HepG2 (cell line): ENCODE results near the gene GRAMD1A. TPM values are rescaled to one million over a fixed set of nuclear protein-coding genes. Genes with fewer than 3 reads are reported as not detected.
A peak's percentile ranks its signal among the peaks of the same experiment; 100 is the strongest.

Source experiments
- AKNA ChIP-seq: sonication (generic); formaldehyde crosslinking; IDR thresholded peaks from 2 replicates; pipeline ENCODE4 v1.4.0; 2020; ENCODE audit warnings: missing genetic modification reagents, borderline replicate concordance
- IKZF5 ChIP-seq: IDR thresholded peaks from 2 replicates; pipeline ENCODE4 v1.6.1; 2018; ENCODE audit warnings: missing genetic modification reagents, mild to moderate bottlenecking, missing compliant biosample characterization
- JDP2 ChIP-seq: sonication (generic); formaldehyde crosslinking; IDR thresholded peaks from 2 replicates; pipeline ENCODE4 v1.8.1; 2022; ENCODE audit warnings: missing genetic modification reagents, borderline replicate concordance
- MBNL3 ChIP-seq: fragments of 250-450 bp; sonication (Bioruptor Pico); conservative IDR thresholded peaks from 2 replicates; pipeline ENCODE4 v1.8.0; 2022; ENCODE audit warnings: mild to moderate bottlenecking, inconsistent platforms
- NKX3-1 ChIP-seq: sonication (generic); formaldehyde crosslinking; IDR thresholded peaks from 2 replicates; pipeline ENCODE4 v1.5.0; 2020; ENCODE audit warnings: missing genetic modification reagents
- PCBP2 ChIP-seq: fragments of 200-400 bp; formaldehyde crosslinking; optimal IDR thresholded peaks from 2 replicates; pipeline ENCODE3; 2018; ENCODE audit warnings: low read length, low read depth; ENCODE audit not compliant: poor library complexity, severe bottlenecking
- RARA ChIP-seq: IDR thresholded peaks from 2 replicates; pipeline ENCODE4 v1.6.1; 2016; ENCODE audit warnings: missing genetic modification reagents, missing compliant biosample characterization
- SMAD1 ChIP-seq: sonication (generic); formaldehyde crosslinking; IDR thresholded peaks from 2 replicates; pipeline ENCODE4 v1.4.0; 2020; ENCODE audit warnings: missing genetic modification reagents, low read depth, mild to moderate bottlenecking, borderline replicate concordance
- ZBTB44 ChIP-seq: sonication (generic); formaldehyde crosslinking; IDR thresholded peaks from 2 replicates; pipeline ENCODE4 v1.4.0; 2020; ENCODE audit warnings: missing genetic modification reagents
- ZMAT5 ChIP-seq: sonication (generic); formaldehyde crosslinking; IDR thresholded peaks from 2 replicates; pipeline ENCODE4 v1.5.0; 2020; ENCODE audit warnings: mild to moderate bottlenecking, low read depth, missing genetic modification reagents, borderline replicate concordance
- ZNF12 ChIP-seq: sonication (generic); formaldehyde crosslinking; IDR thresholded peaks from 2 replicates; pipeline ENCODE4 v1.5.0; 2020; ENCODE audit warnings: missing genetic modification reagents
- ZNF253 ChIP-seq: sonication (generic); formaldehyde crosslinking; IDR thresholded peaks from 2 replicates; pipeline ENCODE4 v1.8.0; 2022; ENCODE audit warnings: mild to moderate bottlenecking, missing genetic modification reagents, borderline replicate concordance
- ZNF607 ChIP-seq: sonication (generic); formaldehyde crosslinking; IDR thresholded peaks from 2 replicates; pipeline ENCODE4 v1.5.1; 2020; ENCODE audit warnings: missing genetic modification reagents, mild to moderate bottlenecking, borderline replicate concordance
- polyA plus RNA-seq, 8 experiments: library from polyadenylated mRNA; depleted of rRNA in 3 of 8; stranded (reverse) in 7 of 8; unstranded in 1 of 8; fragments of >200 nt; fragmentation: Illumina TruSeq in 4 of 8; extraction: Trizol in 4 of 8; gene quantifications; 2 replicates each; pipeline versions ENCODE4 v1.2.1 to v1.2.3, GENCODE V29; 2011 to 2016; ENCODE audit warnings: low read depth in 4 of 8, missing spikeins in 1 of 8, mixed read lengths in 1 of 8; ENCODE audit not compliant: insufficient read depth in 1 of 8
- total RNA-seq, 5 experiments: library from RNA; depleted of rRNA; stranded (reverse); fragments of >200 nt; fragmentation: Illumina TruSeq; extraction: Trizol; gene quantifications; 2 replicates each; pipeline ENCODE4 v1.2.3, GENCODE V29; 2016; ENCODE audit warnings: low read depth in 1 of 5
- TF ChIP-seq, protein P1 (sequence below): sonication (generic); formaldehyde crosslinking; IDR thresholded peaks from 2 replicates; pipeline ENCODE4 v1.9.0; 2021; ENCODE audit warnings: missing genetic modification reagents, borderline replicate concordance
- TF ChIP-seq, protein P2 (sequence below): sonication (generic); formaldehyde crosslinking; IDR thresholded peaks from 2 replicates; pipeline ENCODE4 v1.5.1; 2020; ENCODE audit warnings: mild to moderate bottlenecking, missing genetic modification reagents, moderate library complexity
- TF ChIP-seq, protein P3 (sequence below): sonication (generic); formaldehyde crosslinking; IDR thresholded peaks from 2 replicates; pipeline ENCODE4 v1.4.0; 2020; ENCODE audit warnings: mild to moderate bottlenecking, missing genetic modification reagents

The GRAMD1A gene
- total and polyA plus RNA-seq, 2 of the 13 experiments (the other 11 are each of a cell fraction or from before 2014, with no cell fraction given) = 14.7 to 181 TPM

GRCh38 chr19:35000647-35001501 is 751 bp downstream of the GRAMD1A start (continued):
- TF ChIP-seq ZBTB44 (CRISPR knock-in tag) (no peak), SMAD1 (no peak), ZNF12 (CRISPR knock-in tag) (no peak), IKZF5 (CRISPR knock-in tag) (0 out of 2 replicates have a peak, but pooled peaks have one; percentile 25), RARA (CRISPR knock-in tag) (0 out of 2 replicates have a peak, but pooled peaks have one; percentile 19), ZNF607 (no peak; the same call in none of the 2 replicates), ZMAT5 (CRISPR knock-in tag) (no peak), ZNF253 (CRISPR knock-in tag) (no peak), PCBP2 (no peak), JDP2 (CRISPR knock-in tag) (no peak), AKNA (CRISPR knock-in tag) (no peak), NKX3-1 (CRISPR knock-in tag) (no peak), MBNL3 (no peak)
- TF ChIP-seq, protein P1, sequence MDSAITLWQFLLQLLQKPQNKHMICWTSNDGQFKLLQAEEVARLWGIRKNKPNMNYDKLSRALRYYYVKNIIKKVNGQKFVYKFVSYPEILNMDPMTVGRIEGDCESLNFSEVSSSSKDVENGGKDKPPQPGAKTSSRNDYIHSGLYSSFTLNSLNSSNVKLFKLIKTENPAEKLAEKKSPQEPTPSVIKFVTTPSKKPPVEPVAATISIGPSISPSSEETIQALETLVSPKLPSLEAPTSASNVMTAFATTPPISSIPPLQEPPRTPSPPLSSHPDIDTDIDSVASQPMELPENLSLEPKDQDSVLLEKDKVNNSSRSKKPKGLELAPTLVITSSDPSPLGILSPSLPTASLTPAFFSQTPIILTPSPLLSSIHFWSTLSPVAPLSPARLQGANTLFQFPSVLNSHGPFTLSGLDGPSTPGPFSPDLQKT (CRISPR knock-in tag) = no peak
- TF ChIP-seq, protein P2, sequence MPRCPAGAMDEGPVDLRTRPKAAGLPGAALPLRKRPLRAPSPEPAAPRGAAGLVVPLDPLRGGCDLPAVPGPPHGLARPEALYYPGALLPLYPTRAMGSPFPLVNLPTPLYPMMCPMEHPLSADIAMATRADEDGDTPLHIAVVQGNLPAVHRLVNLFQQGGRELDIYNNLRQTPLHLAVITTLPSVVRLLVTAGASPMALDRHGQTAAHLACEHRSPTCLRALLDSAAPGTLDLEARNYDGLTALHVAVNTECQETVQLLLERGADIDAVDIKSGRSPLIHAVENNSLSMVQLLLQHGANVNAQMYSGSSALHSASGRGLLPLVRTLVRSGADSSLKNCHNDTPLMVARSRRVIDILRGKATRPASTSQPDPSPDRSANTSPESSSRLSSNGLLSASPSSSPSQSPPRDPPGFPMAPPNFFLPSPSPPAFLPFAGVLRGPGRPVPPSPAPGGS (CRISPR knock-in tag) = no peak
- TF ChIP-seq, protein P3, sequence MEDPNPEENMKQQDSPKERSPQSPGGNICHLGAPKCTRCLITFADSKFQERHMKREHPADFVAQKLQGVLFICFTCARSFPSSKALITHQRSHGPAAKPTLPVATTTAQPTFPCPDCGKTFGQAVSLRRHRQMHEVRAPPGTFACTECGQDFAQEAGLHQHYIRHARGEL = no peak
